SK-N-SH (cell line): Measurements from ENCODE around the gene HJV. TPM values are rescaled to one million over a fixed set of nuclear protein-coding genes. Genes with fewer than 3 reads are reported as not detected.

ENCODE experiments used
- CTCF ChIA-PET: fragments of 300-600, 350-600 bp; formaldehyde crosslinking; extraction: SDS; loops from one replicate; lab custom pipeline; 2021; lab: Yijun Ruan, JAX
- POLR2A ChIA-PET: fragments of 350-600 bp; sonication (Branson Sonifier 250); formaldehyde crosslinking; extraction: SDS; loops from one replicate; lab custom pipeline; 2020; ENCODE audit warnings: antibody characterized with exemption, inconsistent platforms; lab: Yijun Ruan, JAX
- DNase-seq: peaks from one replicate; pipeline ENCODE4 v3.0.0; 2012
- H2AFZ ChIP-seq: fragments of 200-600 bp; sonication (generic); 2 replicates; pipeline ENCODE4 v1.8.1; 2016; ENCODE audit warnings: antibody characterized with exemption, mild to moderate bottlenecking, low read depth
- H3F3A ChIP-seq: fragments of 200-600 bp; sonication (generic); replicated peaks from 2 replicates; pipeline ENCODE3; 2016; ENCODE audit warnings: antibody characterized with exemption, mild to moderate bottlenecking; ENCODE audit not compliant: insufficient read depth
- H3K27ac ChIP-seq, 2 experiments: fragments of 200-500 bp in 1 of 2; fragments of 200-600 bp in 1 of 2; sonication (Bioruptor generic) in 1 of 2; sonication (generic), shearing (Covaris generic) in 1 of 2; 2 replicates each; pipeline versions ENCODE4 v1.5.1 to v1.6.1; 2014 to 2016; ENCODE audit warnings: low read depth in 2 of 2, inconsistent platforms in 1 of 2, low read length in 1 of 2, mild to moderate bottlenecking in 1 of 2, mixed read lengths in 1 of 2
- H3K27me3 ChIP-seq: fragments of 200-600 bp; sonication (generic), shearing (Covaris generic); 2 replicates; pipeline ENCODE4 v1.6.1; 2016; ENCODE audit warnings: mixed run types; ENCODE audit not compliant: insufficient read depth
- H3K36me3 ChIP-seq, 2 experiments: fragments of 200-500 bp in 1 of 2; fragments of 200-600 bp in 1 of 2; sonication (Bioruptor generic) in 1 of 2; sonication (generic) in 1 of 2; replicated peaks in 1 of 2; 2 replicates each; pipeline versions ENCODE3 to v1.5.1; 2014 to 2016; ENCODE audit warnings: low read length in 1 of 2, mild to moderate bottlenecking in 1 of 2; ENCODE audit not compliant: insufficient read depth in 2 of 2, control insufficient read depth in 1 of 2
- H3K4me1 ChIP-seq, 2 experiments: fragments of 200-500 bp in 1 of 2; fragments of 200-600 bp in 1 of 2; sonication (Bioruptor generic) in 1 of 2; sonication (generic), shearing (Covaris generic) in 1 of 2; 2 replicates each; pipeline versions ENCODE4 v1.5.1 to v1.6.1; 2014 to 2016; ENCODE audit warnings: low read depth in 1 of 2, low read length in 1 of 2, mixed run types in 1 of 2; ENCODE audit not compliant: insufficient read depth in 2 of 2, control insufficient read depth in 1 of 2
- H3K4me2 ChIP-seq: fragments of 200-600 bp; sonication (generic), shearing (Covaris generic); 2 replicates; pipeline ENCODE4 v1.6.1; 2017; ENCODE audit warnings: mixed run types
- H3K4me3 ChIP-seq, 2 experiments: fragments of 200-500 bp in 1 of 2; fragments of 200-600 bp in 1 of 2; sonication (Bioruptor generic) in 1 of 2; sonication (generic), shearing (Covaris generic) in 1 of 2; 2 replicates each; pipeline versions ENCODE4 v1.5.1 to v1.8.1; 2014 to 2016; ENCODE audit warnings: low read depth in 2 of 2, inconsistent platforms in 1 of 2, low read length in 1 of 2, mild to moderate bottlenecking in 1 of 2, mixed read lengths in 1 of 2, moderate library complexity in 1 of 2
- H3K79me2 ChIP-seq: fragments of 200-600 bp; sonication (generic); 2 replicates; pipeline ENCODE4 v1.8.1; 2017; ENCODE audit warnings: mild to moderate bottlenecking; ENCODE audit not compliant: insufficient read depth
- H3K9ac ChIP-seq: fragments of 200-600 bp; sonication (generic); 2 replicates; pipeline ENCODE4 v1.6.1; 2017; ENCODE audit warnings: mixed run types
- H3K9me2 ChIP-seq: fragments of 200-600 bp; sonication (generic); 2 replicates; pipeline ENCODE4 v1.6.1; 2017; ENCODE audit warnings: mixed run types
- H3K9me3 ChIP-seq: fragments of 200-600 bp; sonication (generic); 2 replicates; pipeline ENCODE4 v1.6.1; 2017; ENCODE audit warnings: mixed run types, mild to moderate bottlenecking, moderate library complexity
- H4K20me1 ChIP-seq: fragments of 200-600 bp; sonication (generic); 2 replicates; pipeline ENCODE4 v1.6.1; 2017; ENCODE audit warnings: mild to moderate bottlenecking, mixed run types; ENCODE audit not compliant: insufficient read depth
- CHD2 ChIP-seq: fragments of 150-350 bp; IDR thresholded peaks from 2 replicates; pipeline ENCODE4 v1.6.1; 2018; ENCODE audit warnings: low read length; ENCODE audit not compliant: partially characterized antibody
- ELF1 ChIP-seq: IDR thresholded peaks from 2 replicates; pipeline ENCODE4 v1.4.0; 2012
- EP300 ChIP-seq, 2 experiments: IDR thresholded peaks; 2 replicates each; pipeline versions ENCODE4 v1.4.0 to v1.6.1; 2012; ENCODE audit warnings: borderline replicate concordance in 1 of 2, low read depth in 1 of 2, low read length in 1 of 2
- FOSL2 ChIP-seq: IDR thresholded peaks from 2 replicates; pipeline ENCODE4 v1.4.0; 2012; ENCODE audit warnings: low read depth, mild to moderate bottlenecking, moderate library complexity, borderline replicate concordance
- FOXJ3 ChIP-seq: sonication (generic); formaldehyde crosslinking; IDR thresholded peaks from 2 replicates; pipeline ENCODE4 v1.5.1; 2020; ENCODE audit warnings: mild to moderate bottlenecking, missing genetic modification reagents
- GATA2 ChIP-seq: sonication (generic); formaldehyde crosslinking; IDR thresholded peaks from 2 replicates; pipeline ENCODE4 v1.5.0; 2020; ENCODE audit warnings: mild to moderate bottlenecking, missing genetic modification reagents
- JUND ChIP-seq: IDR thresholded peaks from 2 replicates; pipeline ENCODE4 v1.4.0; 2012
- MXI1 ChIP-seq: IDR thresholded peaks from 2 replicates; pipeline ENCODE4 v1.6.1; 2012; ENCODE audit warnings: mild to moderate bottlenecking, low read depth, low read length, improper control_type of control experiment
- NFIC ChIP-seq: IDR thresholded peaks from 2 replicates; pipeline ENCODE4 v1.4.0; 2012; ENCODE audit warnings: borderline replicate concordance
- POLR2AphosphoS5 ChIP-seq: IDR thresholded peaks from 2 replicates; pipeline ENCODE4 v1.6.1; 2012; ENCODE audit warnings: low read depth, low read length
- SIN3A ChIP-seq: IDR thresholded peaks from 2 replicates; pipeline ENCODE4 v1.6.1; 2012; ENCODE audit warnings: low read depth, mild to moderate bottlenecking, low read length, moderate library complexity, borderline replicate concordance
- SMC3 ChIP-seq: IDR thresholded peaks from 2 replicates; pipeline ENCODE4 v1.6.1; 2012; ENCODE audit warnings: low read depth, low read length, improper control_type of control experiment
- TAF1 ChIP-seq: IDR thresholded peaks from 2 replicates; pipeline ENCODE4 v1.6.1; 2012; ENCODE audit warnings: low read depth, mild to moderate bottlenecking, low read length, moderate library complexity, borderline replicate concordance
- USF1 ChIP-seq: IDR thresholded peaks from 2 replicates; pipeline ENCODE4 v1.4.0; 2012; ENCODE audit warnings: low read depth, borderline replicate concordance
- USF2 ChIP-seq: fragments of 150-350 bp; IDR thresholded peaks from 2 replicates; pipeline ENCODE4 v1.6.1; 2017; ENCODE audit warnings: antibody characterized with exemption, low read length, low read depth, borderline replicate concordance
- YY1 ChIP-seq: IDR thresholded peaks from 2 replicates; pipeline ENCODE4 v1.4.0; 2012; ENCODE audit warnings: low read depth, mild to moderate bottlenecking
- WGBS: methylation state at CpG from one replicate; pipeline ENCODE4 v1.1.6; 2017; ENCODE audit warnings: low lambda C conversion rate; 5-methylcytosine and 5-hydroxymethylcytosine counted together
- polyA plus RNA-seq, 3 experiments: library from polyadenylated mRNA; depleted of rRNA; stranded (reverse); fragments of >200 nt; gene quantifications; 2 replicates each; pipeline ENCODE4 v1.2.3, GENCODE V29; 2012
- TF ChIP-seq, protein P1 (sequence below): IDR thresholded peaks from 2 replicates; pipeline ENCODE4 v1.4.0; 2012; ENCODE audit warnings: low read depth
- TF ChIP-seq, protein P2 (sequence below): IDR thresholded peaks from 2 replicates; pipeline ENCODE4 v1.6.1; 2012; ENCODE audit warnings: mild to moderate bottlenecking, low read depth, low read length, moderate library complexity

The HJV gene
- polyA plus RNA-seq, 1 of the 3 experiments (the other 2 are of a cell fraction), result 0.05 TPM

GRCh38 chr1:146010126-146010738, 11.3 kb downstream of the HJV start:
- Histone ChIP-seq H3K9me3 (no peaks in the 10 kb centered on the region), H3K9me2 (no peaks in the 10 kb centered on the region), H3K4me3 (no peak overlapping the region), H3K36me3 (no peaks in the 10 kb centered on the region), H3K4me1 (peaks cover 2 to 3% of the 10 kb centered on the region in 2 experiments; a peak in 2 of 4 replicates), H3F3A (peaks cover 18% of the 10 kb centered on the region), H4K20me1 (no peaks in the 10 kb centered on the region), H3K9ac (no peak overlapping the region), H3K27me3 (no peaks in the 10 kb centered on the region), H3K4me2 (no peak overlapping the region), H2AFZ (no peak overlapping the region), H3K27ac (no peak overlapping the region), H3K79me2 (no peaks in the 10 kb centered on the region)
- CTCF ChIA-PET, result interaction anchor here (1.7 to 7.4 kb wide), 5 partner anchors 13 to 165 kb away, joined by 5 to 187 read pairs (median 14); partner anchors contain the start of gene NUDT17
- no peak for DNase-seq
- POLR2A ChIA-PET, result no interaction called here
- TF ChIP-seq MXI1, result no peak
- TF ChIP-seq USF1, result no peak
- TF ChIP-seq, protein P1, sequence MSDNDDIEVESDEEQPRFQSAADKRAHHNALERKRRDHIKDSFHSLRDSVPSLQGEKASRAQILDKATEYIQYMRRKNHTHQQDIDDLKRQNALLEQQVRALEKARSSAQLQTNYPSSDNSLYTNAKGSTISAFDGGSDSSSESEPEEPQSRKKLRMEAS, result no peak
- no peak for TF ChIP-seq FOXJ3 (CRISPR knock-in tag)
- TF ChIP-seq SMC3, result no peak
- TF ChIP-seq TAF1, result no peak
- TF ChIP-seq SIN3A, result no peak
- TF ChIP-seq FOSL2, result no peak
- no peak for TF ChIP-seq JUND
- no peak for TF ChIP-seq ELF1
- no peak for TF ChIP-seq NFIC
- TF ChIP-seq GATA2 (CRISPR knock-in tag), result no peak
- TF ChIP-seq CHD2, result no peak
- TF ChIP-seq POLR2AphosphoS5, result no peak
- no peak for TF ChIP-seq USF2
- TF ChIP-seq YY1, result no peak
- TF ChIP-seq EP300 (IDR thresholded peaks at IDR 0.05; ENCODE audit: borderline replicate concordance in 1 of 2, low read depth in 1 of 2, low read length in 1 of 2), result no peak
- TF ChIP-seq, protein P2, sequence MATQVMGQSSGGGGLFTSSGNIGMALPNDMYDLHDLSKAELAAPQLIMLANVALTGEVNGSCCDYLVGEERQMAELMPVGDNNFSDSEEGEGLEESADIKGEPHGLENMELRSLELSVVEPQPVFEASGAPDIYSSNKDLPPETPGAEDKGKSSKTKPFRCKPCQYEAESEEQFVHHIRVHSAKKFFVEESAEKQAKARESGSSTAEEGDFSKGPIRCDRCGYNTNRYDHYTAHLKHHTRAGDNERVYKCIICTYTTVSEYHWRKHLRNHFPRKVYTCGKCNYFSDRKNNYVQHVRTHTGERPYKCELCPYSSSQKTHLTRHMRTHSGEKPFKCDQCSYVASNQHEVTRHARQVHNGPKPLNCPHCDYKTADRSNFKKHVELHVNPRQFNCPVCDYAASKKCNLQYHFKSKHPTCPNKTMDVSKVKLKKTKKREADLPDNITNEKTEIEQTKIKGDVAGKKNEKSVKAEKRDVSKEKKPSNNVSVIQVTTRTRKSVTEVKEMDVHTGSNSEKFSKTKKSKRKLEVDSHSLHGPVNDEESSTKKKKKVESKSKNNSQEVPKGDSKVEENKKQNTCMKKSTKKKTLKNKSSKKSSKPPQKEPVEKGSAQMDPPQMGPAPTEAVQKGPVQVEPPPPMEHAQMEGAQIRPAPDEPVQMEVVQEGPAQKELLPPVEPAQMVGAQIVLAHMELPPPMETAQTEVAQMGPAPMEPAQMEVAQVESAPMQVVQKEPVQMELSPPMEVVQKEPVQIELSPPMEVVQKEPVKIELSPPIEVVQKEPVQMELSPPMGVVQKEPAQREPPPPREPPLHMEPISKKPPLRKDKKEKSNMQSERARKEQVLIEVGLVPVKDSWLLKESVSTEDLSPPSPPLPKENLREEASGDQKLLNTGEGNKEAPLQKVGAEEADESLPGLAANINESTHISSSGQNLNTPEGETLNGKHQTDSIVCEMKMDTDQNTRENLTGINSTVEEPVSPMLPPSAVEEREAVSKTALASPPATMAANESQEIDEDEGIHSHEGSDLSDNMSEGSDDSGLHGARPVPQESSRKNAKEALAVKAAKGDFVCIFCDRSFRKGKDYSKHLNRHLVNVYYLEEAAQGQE, result no peak
- 92% methylated on average over 8 of the region's 8 CpGs for WGBS
